Neuronal stem cell (in vitro differentiated cells): ENCODE data around the gene NTNG1.

ENCODE experiments used
- DNase-seq: peaks from one replicate; pipeline ENCODE4 v3.0.0-alpha.2; 2013; ENCODE audit warnings: low spot score
- H2AFZ ChIP-seq: one replicate; pipeline ENCODE4 v1.6.1; 2013; ENCODE audit warnings: mild to moderate bottlenecking, low read length, inconsistent platforms
- H2AK5ac ChIP-seq: 2 replicates; pipeline ENCODE4 v1.6.1; 2013; ENCODE audit warnings: low read depth, mild to moderate bottlenecking, inconsistent platforms, low read length, moderate library complexity, mixed read lengths
- H2BK120ac ChIP-seq: 2 replicates; pipeline ENCODE4 v1.6.1; 2013; ENCODE audit warnings: low read depth, mild to moderate bottlenecking, inconsistent platforms, low read length, moderate library complexity, mixed read lengths
- H2BK12ac ChIP-seq: one replicate; pipeline ENCODE4 v1.6.1; 2013; ENCODE audit warnings: low read length, inconsistent platforms
- H2BK15ac ChIP-seq: 2 replicates; pipeline ENCODE4 v1.6.1; 2013; ENCODE audit warnings: mild to moderate bottlenecking, low read length, inconsistent platforms, mixed read lengths
- H2BK5ac ChIP-seq: one replicate; pipeline ENCODE4 v1.6.1; 2013; ENCODE audit warnings: inconsistent platforms, mild to moderate bottlenecking, low read length, moderate library complexity
- H3K14ac ChIP-seq: one replicate; pipeline ENCODE4 v1.6.1; 2013; ENCODE audit warnings: low read length, inconsistent platforms
- H3K18ac ChIP-seq: 2 replicates; pipeline ENCODE4 v1.6.1; 2013; ENCODE audit warnings: low read length, inconsistent platforms
- H3K23ac ChIP-seq: 2 replicates; pipeline ENCODE4 v1.6.1; 2013; ENCODE audit warnings: low read depth, mild to moderate bottlenecking, mixed read lengths, low read length, inconsistent platforms; ENCODE audit not compliant: poor library complexity
- H3K27ac ChIP-seq: replicated peaks from 3 replicates; pipeline ENCODE4 v1.5.1; 2013; ENCODE audit warnings: low read length, inconsistent platforms
- H3K27me3 ChIP-seq, 3 experiments: 2 replicates each; pipeline ENCODE4 v1.6.1; 2013; ENCODE audit warnings: low read length in 3 of 3, mild to moderate bottlenecking in 2 of 3, inconsistent platforms in 1 of 3, low read depth in 1 of 3, mixed read lengths in 1 of 3, moderate library complexity in 1 of 3; ENCODE audit not compliant: control insufficient read depth in 3 of 3, insufficient read depth in 3 of 3
- H3K36me3 ChIP-seq, 2 donors: replicated peaks in 1 of 2; 2 replicates each; pipeline ENCODE4 v1.6.1; 2013; ENCODE audit warnings: low read length in 2 of 2; ENCODE audit not compliant: control insufficient read depth in 2 of 2, insufficient read depth in 2 of 2
- H3K4ac ChIP-seq: 2 replicates; pipeline ENCODE4 v1.6.1; 2013; ENCODE audit warnings: inconsistent platforms, mild to moderate bottlenecking, low read length, moderate library complexity
- H3K4me1 ChIP-seq, 2 donors: 1 replicate in 1 of 2; 2 replicates in 1 of 2; pipeline ENCODE4 v1.6.1; 2013; ENCODE audit warnings: low read length in 2 of 2, low read depth in 1 of 2; ENCODE audit not compliant: control insufficient read depth in 2 of 2, insufficient read depth in 1 of 2
- H3K4me2 ChIP-seq: one replicate; pipeline ENCODE4 v1.6.1; 2013; ENCODE audit warnings: mild to moderate bottlenecking, low read length, inconsistent platforms; ENCODE audit not compliant: insufficient read depth, poor library complexity, severe bottlenecking
- H3K4me3 ChIP-seq, 2 donors: 2 replicates each; pipeline ENCODE4 v1.5.1; 2013; ENCODE audit warnings: low read length in 2 of 2, mild to moderate bottlenecking in 2 of 2, inconsistent platforms in 1 of 2, moderate library complexity in 1 of 2
- H3K79me1 ChIP-seq: one replicate; pipeline ENCODE4 v1.6.1; 2013; ENCODE audit warnings: low read depth, mild to moderate bottlenecking, inconsistent platforms, low read length, moderate library complexity
- H3K9ac ChIP-seq: one replicate; pipeline ENCODE4 v1.6.1; 2013; ENCODE audit warnings: mild to moderate bottlenecking, low read depth, low read length, inconsistent platforms; ENCODE audit not compliant: poor library complexity
- H3K9me3 ChIP-seq, 2 donors: replicated peaks in 1 of 2; 2 replicates each; pipeline versions ENCODE3 to v1.6.1; 2013; ENCODE audit warnings: low read length in 2 of 2, mild to moderate bottlenecking in 2 of 2, inconsistent platforms in 1 of 2, low read depth in 1 of 2, mixed read lengths in 1 of 2, moderate library complexity in 1 of 2; ENCODE audit not compliant: control insufficient read depth in 2 of 2, insufficient read depth in 1 of 2
- H4K8ac ChIP-seq: one replicate; pipeline ENCODE4 v1.6.1; 2013; ENCODE audit warnings: low read depth, mild to moderate bottlenecking, inconsistent platforms, low read length, moderate library complexity
- H4K91ac ChIP-seq: one replicate; pipeline ENCODE4 v1.6.1; 2013; ENCODE audit warnings: low read length, low read depth, mild to moderate bottlenecking, inconsistent platforms; ENCODE audit not compliant: poor library complexity
- WGBS, 2 donors: extraction: QIAGEN DNeasy Blood & Tissue Kit; methylation state at CpG; one replicate each; pipeline ENCODE4 v1.1.7; 2013; ENCODE audit warnings: missing lambda C conversion rate in 2 of 2, mixed read lengths in 1 of 2; ENCODE audit not compliant: insufficient read length in 2 of 2, insufficient replicate concordance in 1 of 2; ENCODE audit errors: extremely low coverage in 2 of 2; 5-methylcytosine and 5-hydroxymethylcytosine counted together

Gene NTNG1

GRCh38 chr1:107362468-107363140 lies 221.8 kb downstream of the NTNG1 start:
- H3K18ac ChIP-seq = no peak overlapping the region
- H3K27me3 ChIP-seq = no peaks in the 10 kb centered on the region
- no peak overlapping the region for H3K4ac ChIP-seq
- peaks cover 0 to 5% of the 10 kb centered on the region in 2 donors for H3K4me1 ChIP-seq
- H3K9me3 ChIP-seq = no peaks in the 10 kb centered on the region
- H3K4me2 ChIP-seq = no peak overlapping the region
- H2BK120ac ChIP-seq = no peak overlapping the region
- no peak overlapping the region for H2BK15ac ChIP-seq
- no peak overlapping the region for H3K23ac ChIP-seq
- no peaks in the 10 kb centered on the region for H3K36me3 ChIP-seq
- H3K4me3 ChIP-seq = no peak overlapping the region
- H4K91ac ChIP-seq = no peak overlapping the region
- no peak overlapping the region for H2BK5ac ChIP-seq
- no peak overlapping the region for H2BK12ac ChIP-seq
- H4K8ac ChIP-seq = no peak overlapping the region
- no peak overlapping the region for H3K9ac ChIP-seq
- H3K79me1 ChIP-seq = no peaks in the 10 kb centered on the region
- no peak overlapping the region for H2AK5ac ChIP-seq
- DNase-seq = no peak
- H3K27ac ChIP-seq = no peak overlapping the region
- no peak overlapping the region for H2AFZ ChIP-seq
- H3K14ac ChIP-seq = no peak overlapping the region
- no CpG with 5 or more reads among the region's 3 CpGs for WGBS, 2 donors

DNA sequence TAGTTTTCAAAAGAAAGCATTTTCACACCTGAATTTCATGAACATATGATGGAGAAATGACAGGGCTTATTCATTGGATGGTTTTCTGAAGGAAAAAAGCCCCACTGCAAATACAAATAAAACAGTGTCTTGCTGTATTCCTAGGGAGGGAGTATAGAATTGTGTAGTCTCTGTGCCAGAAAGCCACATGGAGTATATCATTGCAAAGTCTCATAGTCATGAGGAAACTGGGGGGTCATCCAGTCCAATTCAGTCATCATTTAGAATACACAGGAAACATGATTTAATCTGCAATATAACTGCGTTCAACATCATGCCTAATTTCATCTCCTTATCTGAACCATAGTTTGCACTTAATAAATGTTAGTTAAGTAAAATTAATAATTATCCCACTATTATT lies 222.3 kb downstream of the NTNG1 start:
- H3K14ac ChIP-seq = no peak overlapping the region
- H3K4me2 ChIP-seq = no peak overlapping the region
- no CpG with 5 or more reads among the region's 1 CpG for WGBS, 2 donors

GRCh38 chr1:107365527-107366240 lies 224.8 kb downstream of the NTNG1 start:
- no peak for DNase-seq
- Histone ChIP-seq H4K8ac (no peak overlapping the region), H2AFZ (no peak overlapping the region), H4K91ac (no peak overlapping the region), H3K9ac (no peak overlapping the region), H2BK12ac (no peak overlapping the region), H3K4me1 (no peaks in the 10 kb centered on the region), H3K4me2 (no peak overlapping the region), H2BK5ac (no peak overlapping the region), H3K18ac (no peak overlapping the region), H3K4ac (no peak overlapping the region), H3K27me3 (no peaks in the 10 kb centered on the region), H2AK5ac (no peak overlapping the region), H3K23ac (no peak overlapping the region), H3K27ac (no peak overlapping the region), H3K14ac (no peak overlapping the region), H3K79me1 (no peaks in the 10 kb centered on the region), H3K36me3 (no peaks in the 10 kb centered on the region), H2BK15ac (no peak overlapping the region), H3K4me3 (no peak overlapping the region), H2BK120ac (no peak overlapping the region), H3K9me3 (no peaks in the 10 kb centered on the region)
- WGBS, 2 donors = no CpG with 5 or more reads among the region's 2 CpGs

More for the DNA sequence above, 222.3 kb downstream of the NTNG1 start:
- Histone ChIP-seq H3K36me3 (no peaks in the 10 kb centered on the region), H3K4ac (no peak overlapping the region), H4K8ac (no peak overlapping the region), H2AK5ac (no peak overlapping the region), H3K27ac (no peak overlapping the region), H2BK15ac (no peak overlapping the region), H3K4me1 (peaks cover 0 to 5% of the 10 kb centered on the region in 2 donors), H3K9me3 (no peaks in the 10 kb centered on the region), H3K9ac (no peak overlapping the region), H4K91ac (no peak overlapping the region), H3K79me1 (no peaks in the 10 kb centered on the region), H2BK5ac (no peak overlapping the region), H3K23ac (no peak overlapping the region), H3K27me3 (no peaks in the 10 kb centered on the region), H2BK12ac (no peak overlapping the region), H3K18ac (no peak overlapping the region), H2AFZ (no peak overlapping the region), H2BK120ac (no peak overlapping the region), H3K4me3 (no peak overlapping the region)
- DNase-seq = no peak

DNA sequence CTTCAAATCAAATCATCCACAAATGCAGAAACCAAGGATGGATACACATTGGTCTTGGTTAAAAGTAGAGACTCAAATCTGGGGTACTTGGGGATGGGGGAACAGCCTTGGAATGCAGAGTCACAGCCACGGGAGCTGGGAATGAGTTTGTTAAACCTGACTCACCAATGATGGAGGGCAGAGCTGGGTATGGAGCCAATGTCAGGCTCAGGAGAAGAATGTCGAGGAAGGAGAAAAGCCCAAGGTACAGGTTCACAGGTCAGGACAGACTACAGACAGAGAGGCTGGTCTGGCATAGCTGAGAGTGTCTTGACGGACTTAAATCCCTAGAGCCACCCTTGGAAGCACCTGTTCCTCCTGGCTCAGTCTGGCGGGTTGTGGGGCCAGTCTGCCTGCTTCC lies 237.6 kb downstream of the NTNG1 start:
- WGBS, 2 donors = no CpG with 5 or more reads among the region's 4 CpGs
- Histone ChIP-seq H2BK12ac (no peak overlapping the region), H3K14ac (no peak overlapping the region), H3K4me2 (no peak overlapping the region), H2BK5ac (no peak overlapping the region), H3K18ac (no peak overlapping the region), H2BK15ac (no peak overlapping the region), H2AFZ (no peak overlapping the region), H3K36me3 (no peaks in the 10 kb centered on the region), H3K27ac (no peak overlapping the region), H2AK5ac (no peak overlapping the region), H3K4ac (no peak overlapping the region), H3K4me3 (no peak overlapping the region), H2BK120ac (no peak overlapping the region), H3K79me1 (no peaks in the 10 kb centered on the region), H3K23ac (no peak overlapping the region), H3K27me3 (no peaks in the 10 kb centered on the region), H3K9ac (no peak overlapping the region), H4K91ac (no peak overlapping the region), H4K8ac (no peak overlapping the region), H3K9me3 (no peaks in the 10 kb centered on the region), H3K4me1 (peaks cover 6 to 8% of the 10 kb centered on the region in 2 donors)
- DNase-seq = no peak
